GM19463 (cell line): ENCODE data around the gene DNAI4.
A peak's percentile ranks its signal among the peaks of the same experiment; 100 is the strongest.
"Not testable (repeated sequence)": the region's sequence is repeated elsewhere in the genome, so short reads cannot be mapped to it uniquely, and the experiment has no call there.

Experiments
- ATAC-seq: cut with Tn5 transposase; IDR thresholded peaks from one replicate; pipeline ENCODE4 v1.9.1; 2021; ENCODE audit warnings: mild to moderate bottlenecking, moderate library complexity; ENCODE audit not compliant: unreplicated experiment

The DNAI4 gene

GRCh38 chr1:66929999-66930822 lies 5.6 kb upstream of the DNAI4 start:
- peak; percentile 73 for ATAC-seq

DNA sequence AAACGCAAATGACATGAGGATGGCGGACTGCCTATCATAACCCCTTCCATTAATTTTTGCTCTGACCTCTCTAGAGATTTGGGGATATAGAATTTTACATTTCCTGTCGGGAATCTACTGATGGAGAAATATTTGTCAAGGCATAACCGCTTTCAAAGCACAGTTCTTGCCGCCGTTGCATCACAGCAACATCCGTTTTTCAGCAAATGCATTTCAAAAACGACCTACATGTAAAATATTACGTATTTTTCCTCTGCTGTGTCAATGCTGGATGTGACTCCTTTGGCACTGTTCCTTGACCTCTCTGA lies 5.0 kb upstream of the DNAI4 start:
- ATAC-seq: no peak

DNA sequence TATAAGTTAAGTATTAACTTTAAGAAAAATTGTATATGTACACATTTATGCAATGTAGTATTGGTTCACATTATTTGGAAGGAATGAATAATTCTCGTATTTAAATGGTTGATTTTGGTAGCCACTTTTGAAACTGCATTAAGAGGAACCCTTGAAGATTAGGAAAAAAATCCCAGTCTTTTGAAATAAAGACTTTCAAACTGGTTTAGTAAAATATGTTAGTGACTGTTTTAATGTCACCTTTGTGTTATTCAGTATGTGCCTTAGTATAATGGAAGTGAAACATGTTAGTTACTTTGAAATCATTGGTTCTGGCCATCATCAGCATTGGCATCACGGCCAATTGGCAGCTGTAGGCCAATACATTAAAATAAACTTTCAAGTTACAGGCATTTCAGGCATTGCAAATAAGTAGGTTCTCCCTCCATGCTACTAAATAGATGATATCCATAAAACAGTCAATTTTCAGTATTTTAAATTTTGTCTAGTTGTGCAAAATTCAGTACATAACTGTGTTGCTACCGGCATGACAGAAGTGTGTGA lies 4.6 kb upstream of the DNAI4 start:
- ATAC-seq: no peak

DNA sequence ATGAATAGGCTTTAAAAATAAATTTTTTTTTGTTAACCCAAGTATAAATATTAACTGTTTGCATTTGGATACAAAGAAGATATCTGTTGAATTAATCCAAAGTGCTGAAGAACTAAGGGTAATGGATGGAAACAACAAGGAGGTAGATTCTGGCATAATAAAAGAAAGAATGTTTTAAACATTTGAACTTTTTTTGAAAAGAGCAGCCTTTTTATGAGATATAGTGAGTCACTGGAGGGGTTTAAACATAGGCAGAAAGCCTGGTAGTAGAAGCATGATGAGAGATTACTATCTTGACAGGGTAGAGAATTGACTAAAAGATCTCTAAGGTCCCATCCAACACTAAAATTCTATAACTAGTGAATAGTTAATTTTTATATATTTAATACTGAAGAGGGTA lies 2.9 kb upstream of the DNAI4 start:
- no peak for ATAC-seq

- ATAC-seq: no peak
Observed at GRCh38 chr1:66925944-66926343, 1.3 kb upstream of the DNAI4 start.

DNA sequence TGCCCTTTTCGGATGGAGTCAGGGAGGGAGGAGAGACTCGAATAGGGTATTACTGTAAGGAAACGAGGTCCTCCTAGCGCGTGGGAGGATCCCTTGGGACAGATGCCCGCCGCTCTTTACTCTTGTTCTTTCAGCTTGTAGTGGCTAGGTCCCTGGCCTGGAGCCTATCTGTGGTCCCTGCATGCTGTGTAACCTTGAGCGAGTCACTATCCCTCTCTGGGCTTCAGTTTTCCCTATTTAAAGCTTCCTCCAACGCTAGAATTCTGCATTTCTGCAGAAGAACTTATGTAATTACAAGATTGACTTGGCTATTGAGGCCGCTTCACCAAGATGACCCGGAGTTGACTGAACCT lies 878 bp upstream of the DNAI4 start:
- ATAC-seq: no peak

GRCh38 chr1:66920543-66920942 lies 4.1 kb downstream of the DNAI4 start:
- no peak for ATAC-seq

DNA sequence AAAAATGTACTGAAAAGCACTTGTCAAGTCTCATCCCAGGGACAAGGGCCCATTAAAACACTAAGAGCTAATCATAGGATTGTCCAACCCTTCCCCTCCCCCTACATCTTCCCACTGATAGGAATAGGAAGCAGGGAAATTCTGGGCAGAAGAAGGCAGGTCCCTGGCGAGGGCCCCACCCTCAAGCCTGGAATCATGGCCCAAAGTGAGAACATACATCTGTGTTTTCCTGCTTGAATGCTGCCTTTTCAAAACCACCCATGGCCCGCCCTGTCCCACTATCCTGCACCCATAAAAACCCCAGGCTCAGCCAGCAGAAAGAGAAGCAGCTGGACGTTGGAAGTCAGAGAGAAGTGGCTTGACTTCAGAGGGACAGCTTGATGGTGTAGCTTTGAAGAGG lies 4.8 kb downstream of the DNAI4 start:
- ATAC-seq: no peak

GRCh38 chr1:66919063-66919462 lies 5.6 kb downstream of the DNAI4 start:
- ATAC-seq: no peak

DNA sequence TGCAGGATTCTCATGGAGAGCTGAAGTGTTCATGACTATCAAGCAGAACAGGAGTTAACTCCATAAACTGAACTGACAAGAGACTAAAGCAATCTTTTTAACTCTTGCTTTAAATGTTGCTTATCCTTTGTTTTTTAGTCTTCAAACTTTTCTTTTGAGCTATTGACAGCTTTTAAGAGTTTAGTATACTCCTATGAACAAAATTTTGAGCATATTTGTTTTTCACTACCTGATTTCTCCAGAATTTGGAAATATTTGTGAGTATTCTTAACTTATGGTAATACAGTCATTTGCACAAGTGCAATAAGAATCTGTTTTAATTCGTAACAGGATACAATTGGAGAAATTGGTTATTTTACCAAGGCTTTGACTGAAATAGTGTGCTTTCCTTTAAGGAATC lies 7.2 kb downstream of the DNAI4 start:
- no peak for ATAC-seq

- ATAC-seq: no peak
Observed at GRCh38 chr1:66916320-66916719, 8.3 kb downstream of the DNAI4 start.

DNA sequence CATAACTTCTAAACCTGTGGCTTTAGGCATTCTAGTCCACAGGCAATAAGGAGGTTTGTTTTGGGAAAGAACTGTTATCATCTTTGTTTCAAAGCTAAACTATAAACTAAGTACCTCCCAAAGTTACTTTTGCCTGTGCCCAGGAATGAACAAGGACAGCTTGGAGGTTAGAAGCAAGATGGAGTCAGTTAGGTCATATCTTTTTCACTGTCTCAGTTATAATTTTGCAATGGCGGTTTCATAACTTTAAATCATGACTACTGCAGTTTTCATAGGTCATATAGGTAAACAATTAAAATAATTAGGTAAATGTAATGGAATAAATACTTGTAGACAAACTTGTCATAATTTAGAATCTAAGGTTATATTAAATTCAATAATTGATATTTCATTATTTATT lies 9.5 kb downstream of the DNAI4 start:
- ATAC-seq: not testable (repeated sequence)

DNA sequence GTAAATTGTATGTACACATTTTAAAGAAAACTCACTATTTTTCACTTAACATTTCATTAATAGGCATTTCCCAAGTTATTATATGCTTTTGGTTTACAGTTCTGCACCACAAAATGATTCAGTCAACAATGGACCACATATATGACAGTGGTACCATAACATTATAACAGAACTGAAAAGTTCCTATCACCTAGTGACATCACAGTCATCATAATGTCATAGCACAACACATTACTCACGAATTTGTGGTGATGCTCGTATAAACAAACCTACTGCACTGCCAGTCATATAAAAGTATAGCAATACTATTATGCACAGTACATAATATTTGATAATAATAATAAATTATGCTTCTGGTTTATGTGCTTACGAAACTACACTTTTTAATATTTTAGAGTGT lies 30.9 kb downstream of the DNAI4 start:
- ATAC-seq: no peak

DNA sequence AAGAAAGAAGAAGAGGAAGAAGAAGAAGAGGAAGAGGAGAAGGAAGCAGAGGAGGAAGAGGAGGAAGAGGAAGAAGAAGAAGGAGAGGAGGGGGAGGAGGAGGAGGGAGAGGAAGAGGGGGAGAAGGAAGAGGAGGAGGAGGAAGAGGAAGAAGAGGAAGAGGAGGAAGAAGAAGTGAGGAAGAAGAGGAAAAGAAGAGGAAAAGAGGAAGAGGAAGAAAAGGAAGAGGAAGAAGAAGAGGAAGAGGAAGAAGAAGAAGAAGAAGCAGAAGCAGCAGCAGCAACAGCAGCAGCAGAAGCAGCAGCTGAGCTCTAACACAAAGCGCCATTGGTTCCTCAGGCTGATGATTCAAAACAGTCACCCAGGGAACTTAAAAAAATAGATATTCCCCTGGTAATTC lies 34.0 kb downstream of the DNAI4 start:
- no peak for ATAC-seq

DNA sequence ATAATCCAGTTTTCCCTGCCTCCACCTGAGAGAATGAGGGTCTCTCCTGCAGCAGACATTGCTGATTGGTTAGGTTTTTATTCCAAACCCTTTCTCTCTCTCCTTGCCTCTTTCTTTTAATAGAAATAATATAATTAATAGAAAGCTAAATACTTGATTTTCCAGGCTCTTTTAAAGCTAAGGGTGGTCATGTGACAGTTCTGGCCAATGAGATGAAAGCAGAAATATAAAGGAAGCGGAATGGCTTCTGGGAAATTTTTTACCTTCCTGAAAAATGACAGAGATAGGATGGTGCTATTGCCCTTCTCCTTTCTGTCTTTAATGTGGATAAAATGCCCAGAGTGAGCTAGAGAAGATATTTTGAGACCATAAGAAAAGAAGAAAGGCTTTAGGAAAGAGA lies 35.6 kb downstream of the DNAI4 start:
- no peak for ATAC-seq

GRCh38 chr1:66876664-66877063 lies 48.0 kb downstream of the DNAI4 start:
- ATAC-seq: no peak

- ATAC-seq: no peak
Observed at GRCh38 chr1:66873111-66873510, 51.5 kb downstream of the DNAI4 start.

DNA sequence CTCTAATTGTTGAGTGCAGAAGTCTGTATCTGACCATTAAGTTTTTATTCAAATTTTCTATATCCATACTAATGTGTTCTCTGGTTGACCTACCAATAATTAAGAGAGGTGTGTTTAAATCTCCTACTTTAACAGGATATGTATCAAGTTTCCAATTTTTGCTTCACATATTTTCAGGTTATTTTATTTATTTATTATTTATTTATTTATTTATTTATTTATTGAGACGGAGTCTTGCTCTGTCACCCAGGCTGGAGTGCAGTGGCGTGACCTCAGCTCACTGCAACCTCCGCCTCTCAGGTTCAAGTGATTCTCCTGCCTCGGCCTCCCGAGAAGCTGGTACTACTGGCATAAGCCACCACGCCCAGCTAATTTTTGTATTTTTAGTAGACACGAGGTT lies 52.6 kb downstream of the DNAI4 start:
- ATAC-seq: not testable (repeated sequence)

DNA sequence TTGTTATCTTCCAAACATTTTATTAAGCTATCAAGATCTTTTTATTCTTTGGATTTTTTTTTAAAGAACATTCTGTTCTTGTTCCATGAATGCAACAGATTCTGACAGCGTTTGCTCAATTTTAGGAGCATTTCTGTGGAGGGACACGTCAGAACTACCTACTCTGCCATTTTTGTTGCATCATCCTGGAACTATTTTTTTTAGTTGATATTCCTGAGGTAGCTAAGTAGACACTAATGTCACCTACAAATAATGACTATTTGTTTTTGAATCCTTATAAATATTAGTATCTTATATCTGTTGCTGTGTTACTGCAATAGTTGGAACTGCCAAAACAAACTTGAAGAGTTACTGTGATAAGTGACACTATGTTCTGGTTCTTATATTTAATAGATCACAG lies 57.2 kb downstream of the DNAI4 start:
- ATAC-seq: no peak

GRCh38 chr1:66860529-66860928 lies 64.1 kb downstream of the DNAI4 start:
- ATAC-seq: no peak

GRCh38 chr1:66853379-66853778 lies 71.3 kb downstream of the DNAI4 start:
- no peak for ATAC-seq

DNA sequence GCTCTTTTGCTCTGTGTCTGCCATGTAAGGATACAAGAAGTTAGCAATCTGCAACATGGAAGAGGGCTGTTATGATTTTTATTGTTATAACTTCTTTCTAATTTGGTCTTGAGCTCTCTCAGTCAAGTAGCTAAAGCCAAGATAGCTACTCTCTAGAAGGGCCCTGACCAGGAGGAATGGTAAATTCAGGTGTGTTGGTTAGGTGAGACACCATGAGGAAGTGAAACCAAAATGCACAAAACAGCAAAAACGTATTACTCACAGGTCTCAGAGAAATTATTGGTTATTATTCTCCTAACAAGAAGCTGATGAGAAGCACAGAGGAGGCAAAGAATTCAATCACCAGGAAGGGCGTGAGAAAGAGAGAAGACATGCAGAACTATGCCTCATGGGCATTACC lies 71.8 kb downstream of the DNAI4 start:
- no peak for ATAC-seq

GRCh38 chr1:66850989-66851388 lies 73.7 kb downstream of the DNAI4 start:
- ATAC-seq: no peak
